Keratinocyte (primary cell): ENCODE data around the gene ZFP42. TPM values are rescaled to one million over a fixed set of nuclear protein-coding genes. Genes with fewer than 3 reads are reported as not detected.

ENCODE experiments used
- DNase-seq: peaks from one replicate; pipeline ENCODE4 v3.0.0-alpha.2; 2011; ENCODE audit warnings: low read depth, missing footprints, low spot score
- FAIRE-seq: peaks from 2 replicates; lab custom pipeline; 2011; peaks lifted over from hg19 to GRCh38; lab: Jason Lieb, UNC
- H2AFZ ChIP-seq: 2 replicates; pipeline ENCODE4 v1.6.0; 2012; ENCODE audit warnings: low read length, control low read depth, inconsistent platforms; ENCODE audit not compliant: control insufficient read depth
- H3K27ac ChIP-seq: 2 replicates; pipeline ENCODE4 v1.5.1; 2011; ENCODE audit warnings: low read length; ENCODE audit not compliant: control insufficient read depth, insufficient read depth
- H3K27me3 ChIP-seq: 3 replicates; pipeline ENCODE4 v1.6.0; 2011; ENCODE audit warnings: low read length; ENCODE audit not compliant: control insufficient read depth, insufficient read depth; ENCODE audit errors: extremely low read depth
- H3K36me3 ChIP-seq, 2 experiments: 2 replicates in 1 of 2; 3 replicates in 1 of 2; pipeline ENCODE4 v1.5.1; 2011; ENCODE audit warnings: low read length in 2 of 2, mild to moderate bottlenecking in 1 of 2; ENCODE audit not compliant: control insufficient read depth in 2 of 2, insufficient read depth in 2 of 2; ENCODE audit errors: extremely low read depth in 1 of 2
- H3K4me1 ChIP-seq: 3 replicates; pipeline ENCODE4 v1.5.1; 2011; ENCODE audit warnings: low read length; ENCODE audit not compliant: control insufficient read depth, insufficient read depth; ENCODE audit errors: extremely low read depth
- H3K4me2 ChIP-seq: 3 replicates; pipeline ENCODE4 v1.6.0; 2011; ENCODE audit warnings: low read depth, low read length; ENCODE audit not compliant: control insufficient read depth, insufficient read depth; ENCODE audit errors: extremely low read depth
- H3K4me3 ChIP-seq, 3 experiments: fragments of 200-600 bp in 1 of 3; sonication (generic) in 1 of 3; 2 replicates in 2 of 3; 3 replicates in 1 of 3; pipeline ENCODE4 v1.5.1; 2011 to 2016; ENCODE audit warnings: low read length in 3 of 3, mild to moderate bottlenecking in 3 of 3, control low read depth in 2 of 3, inconsistent platforms in 1 of 3, low read depth in 1 of 3, mixed read lengths in 1 of 3, mixed run types in 1 of 3, moderate library complexity in 1 of 3; ENCODE audit not compliant: control insufficient read depth in 2 of 3, insufficient read depth in 2 of 3; ENCODE audit errors: extremely low read depth in 1 of 3
- H3K79me2 ChIP-seq: 2 replicates; pipeline ENCODE4 v1.6.0; 2012; ENCODE audit warnings: low read length; ENCODE audit not compliant: control insufficient read depth, insufficient read depth
- H3K9ac ChIP-seq: 3 replicates; pipeline ENCODE4 v1.6.0; 2011; ENCODE audit warnings: low read length; ENCODE audit not compliant: control insufficient read depth, insufficient read depth; ENCODE audit errors: extremely low read depth
- H3K9me1 ChIP-seq: 3 replicates; pipeline ENCODE4 v1.6.0; 2011; ENCODE audit warnings: low read length; ENCODE audit not compliant: control insufficient read depth, insufficient read depth; ENCODE audit errors: extremely low read depth
- H3K9me3 ChIP-seq: 2 replicates; pipeline ENCODE4 v1.5.1; 2012; ENCODE audit warnings: low read depth, low read length; ENCODE audit not compliant: control insufficient read depth
- H4K20me1 ChIP-seq: 3 replicates; pipeline ENCODE4 v1.6.0; 2011; ENCODE audit warnings: low read length; ENCODE audit not compliant: control insufficient read depth, insufficient read depth; ENCODE audit errors: extremely low read depth
- CTCF ChIP-seq, 3 experiments: IDR thresholded peaks in 1 of 3; conservative IDR thresholded peaks in 1 of 3; optimal IDR thresholded peaks in 1 of 3; 2 replicates in 2 of 3; 3 replicates in 1 of 3; pipeline versions ENCODE3 to v1.5.1; 2011; ENCODE audit warnings: low read length in 3 of 3, mild to moderate bottlenecking in 3 of 3, moderate library complexity in 2 of 3, control low read depth in 1 of 3, inconsistent platforms in 1 of 3; ENCODE audit not compliant: insufficient read depth in 2 of 3; ENCODE audit errors: extremely low read depth in 1 of 3
- EZH2 ChIP-seq: IDR thresholded peaks from one replicate; pipeline ENCODE4 v1.6.1; 2012; ENCODE audit warnings: inconsistent platforms, mild to moderate bottlenecking, low read length, moderate library complexity
- dilution Hi-C: fragments of 300-500 bp; cut with MboI; formaldehyde crosslinking; loops from one replicate; pipeline ENCODE4 v1.7.0; 2020; ENCODE audit warnings: low sequenced_read_pairs; ENCODE audit not compliant: extremely low pct_ligation_motif_present
- polyA plus RNA-seq, 5 experiments: library from polyadenylated mRNA; depleted of rRNA in 3 of 5; stranded (reverse) in 3 of 5; stranded (forward) in 1 of 5; unstranded in 1 of 5; fragments of >200 nt; gene quantifications; 1 replicate in 1 of 5; 2 replicates in 3 of 5; 3 replicates in 1 of 5; pipeline versions ENCODE4 v1.2.1 to v1.2.3, GENCODE V29; 2011 to 2012; ENCODE audit warnings: missing spikeins in 2 of 5, low read depth in 1 of 5, low replicate concordance in 1 of 5

Gene ZFP42
- polyA plus RNA-seq, 1 donor (not counting 4 experiments of a cell fraction or from before 2014, with no cell fraction given), result 3.1 TPM

GRCh38 chr4:187961961-187962360 is 33.6 kb upstream of the ZFP42 start:
- Histone ChIP-seq H3K9me3 (no peaks in the 10 kb centered on the region), H3K9ac (no peak overlapping the region), H3K79me2 (no peaks in the 10 kb centered on the region), H4K20me1 (no peaks in the 10 kb centered on the region), H3K4me1 (no peaks in the 10 kb centered on the region), H3K27ac (no peak overlapping the region), H3K4me2 (no peak overlapping the region), H2AFZ (no peak overlapping the region), H3K4me3 (no peak overlapping the region), H3K27me3 (no peaks in the 10 kb centered on the region), H3K36me3 (no peaks in the 10 kb centered on the region), H3K9me1 (no peaks in the 10 kb centered on the region)
- dilution Hi-C loops, result no loop called here
- TF ChIP-seq EZH2 (no peak), CTCF (optimal IDR thresholded peaks at IDR 0.05 in 1 of 3, IDR thresholded peaks at IDR 0.05 in 1 of 3, conservative IDR thresholded peaks at IDR 0.05 in 1 of 3; ENCODE audit: extremely low read depth in 1 of 3, insufficient read depth in 2 of 3, low read length in 3 of 3) (no peak)
- DNase-seq, result no peak
- FAIRE-seq, result no peak

- no peak for FAIRE-seq
- no peak for DNase-seq
Measured at GRCh38 chr4:187962926-187963325, 32.6 kb upstream of the ZFP42 start.

More at GRCh38 chr4:187962926-187963325, 32.6 kb upstream of the ZFP42 start:
- Histone ChIP-seq H3K4me1 (no peaks in the 10 kb centered on the region), H4K20me1 (no peaks in the 10 kb centered on the region), H3K79me2 (no peaks in the 10 kb centered on the region), H3K36me3 (no peaks in the 10 kb centered on the region), H3K27ac (no peak overlapping the region), H2AFZ (no peak overlapping the region), H3K9me3 (no peaks in the 10 kb centered on the region), H3K4me2 (no peak overlapping the region), H3K9me1 (no peaks in the 10 kb centered on the region), H3K9ac (no peak overlapping the region), H3K4me3 (no peak overlapping the region), H3K27me3 (no peaks in the 10 kb centered on the region)
- dilution Hi-C loops, result no loop called here
- TF ChIP-seq CTCF (optimal IDR thresholded peaks at IDR 0.05 in 1 of 3, IDR thresholded peaks at IDR 0.05 in 1 of 3, conservative IDR thresholded peaks at IDR 0.05 in 1 of 3; ENCODE audit: extremely low read depth in 1 of 3, insufficient read depth in 2 of 3, low read length in 3 of 3) (no peak), EZH2 (no peak)
